GM19455 (cell line): ENCODE data around the gene COL26A1.

ENCODE experiments used
- ATAC-seq: cut with Tn5 transposase; IDR thresholded peaks from one replicate; pipeline ENCODE4 v1.9.1; 2021; ENCODE audit not compliant: unreplicated experiment

The COL26A1 gene

GRCh38 chr7:101563198-101563901 lies 200.7 kb downstream of the COL26A1 start:
- no peak for ATAC-seq

GRCh38 chr7:101563943-101564777 lies 201.5 kb downstream of the COL26A1 start:
- ATAC-seq = no peak

GRCh38 chr7:101564778-101565211 lies 202.1 kb downstream of the COL26A1 start:
- no peak for ATAC-seq

- ATAC-seq = no peak
These were observed 203.0 kb downstream of the COL26A1 start for GRCh38 chr7:101565601-101566209.

- no peak for ATAC-seq
These were observed 204.6 kb downstream of the COL26A1 start for GRCh38 chr7:101567230-101567629.

- no peak for ATAC-seq
These were observed 209.5 kb downstream of the COL26A1 start for GRCh38 chr7:101572156-101572555.

- ATAC-seq = no peak
These were observed 212.5 kb downstream of the COL26A1 start for GRCh38 chr7:101575168-101575567.

- no peak for ATAC-seq
These were observed 213.0 kb downstream of the COL26A1 start for GRCh38 chr7:101575721-101576120.

GRCh38 chr7:101576998-101577397 lies 214.3 kb downstream of the COL26A1 start:
- ATAC-seq = no peak

- no peak for ATAC-seq
These were observed 215.9 kb downstream of the COL26A1 start for GRCh38 chr7:101578552-101578951.

- ATAC-seq = no peak
These were observed 217.9 kb downstream of the COL26A1 start for GRCh38 chr7:101580596-101580995.

- no peak for ATAC-seq
These were observed 219.2 kb downstream of the COL26A1 start for GRCh38 chr7:101581891-101582290.

- no peak for ATAC-seq
These were observed 220.3 kb downstream of the COL26A1 start for GRCh38 chr7:101582971-101583370.

- no peak for ATAC-seq
These were observed 223.6 kb downstream of the COL26A1 start for GRCh38 chr7:101586078-101586905.

GRCh38 chr7:101586906-101587677 lies 224.4 kb downstream of the COL26A1 start:
- ATAC-seq = no peak

GRCh38 chr7:101588131-101588935 lies 225.7 kb downstream of the COL26A1 start:
- no peak for ATAC-seq

GRCh38 chr7:101589052-101589451 lies 226.4 kb downstream of the COL26A1 start:
- no peak for ATAC-seq

- no peak for ATAC-seq
These were observed 227.4 kb downstream of the COL26A1 start for GRCh38 chr7:101589976-101590662.
